GM21529 (cell line): ENCODE results near the gene NDUFA11.
"Not testable (repeated sequence)": the region's sequence is repeated elsewhere in the genome, so short reads cannot be mapped to it uniquely, and the experiment has no call there.

Experiments
- ATAC-seq: cut with Tn5 transposase; IDR thresholded peaks from one replicate; pipeline ENCODE4 v1.9.1; 2021; ENCODE audit not compliant: unreplicated experiment

Gene NDUFA11

DNA sequence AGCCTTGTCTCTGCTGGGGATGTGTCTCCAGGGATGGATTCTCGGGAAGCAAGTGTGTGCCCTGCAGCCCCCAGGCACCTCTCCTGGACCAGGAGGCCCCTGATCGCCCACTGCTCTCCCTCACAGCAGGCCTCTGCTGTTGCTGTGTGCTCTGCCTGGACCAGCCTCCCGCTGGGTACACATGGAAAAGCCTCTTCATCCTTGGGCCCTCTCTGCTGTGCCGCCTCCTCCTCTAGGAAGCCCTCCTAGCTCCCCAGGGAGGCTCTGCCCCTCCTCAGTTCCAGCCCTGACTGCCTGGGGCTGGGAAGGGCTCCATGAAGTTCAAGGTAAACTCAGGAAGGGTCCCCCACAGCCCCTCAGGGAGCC is 12.0 kb downstream of the NDUFA11 start:
- no peak for ATAC-seq

DNA sequence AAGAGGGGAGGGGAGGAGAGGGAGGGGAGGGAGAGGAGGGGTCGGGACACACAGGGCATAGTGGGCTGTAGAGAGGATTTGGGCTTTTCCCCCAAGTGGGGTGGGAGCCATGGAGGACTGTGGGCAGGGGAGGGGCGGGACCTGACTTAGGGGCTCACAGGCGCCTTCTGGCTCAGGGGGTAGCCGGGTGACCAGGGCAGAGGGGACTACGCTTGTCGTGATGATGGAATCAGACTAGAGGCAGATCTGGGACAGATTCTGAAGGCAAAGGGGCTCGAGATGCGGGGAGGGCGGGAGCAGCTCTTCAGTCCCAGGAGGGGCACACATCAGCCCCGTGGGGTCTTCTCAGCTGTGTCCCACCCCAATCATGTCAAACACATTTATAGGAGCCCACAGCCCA is 13.5 kb downstream of the NDUFA11 start:
- ATAC-seq = no peak

DNA sequence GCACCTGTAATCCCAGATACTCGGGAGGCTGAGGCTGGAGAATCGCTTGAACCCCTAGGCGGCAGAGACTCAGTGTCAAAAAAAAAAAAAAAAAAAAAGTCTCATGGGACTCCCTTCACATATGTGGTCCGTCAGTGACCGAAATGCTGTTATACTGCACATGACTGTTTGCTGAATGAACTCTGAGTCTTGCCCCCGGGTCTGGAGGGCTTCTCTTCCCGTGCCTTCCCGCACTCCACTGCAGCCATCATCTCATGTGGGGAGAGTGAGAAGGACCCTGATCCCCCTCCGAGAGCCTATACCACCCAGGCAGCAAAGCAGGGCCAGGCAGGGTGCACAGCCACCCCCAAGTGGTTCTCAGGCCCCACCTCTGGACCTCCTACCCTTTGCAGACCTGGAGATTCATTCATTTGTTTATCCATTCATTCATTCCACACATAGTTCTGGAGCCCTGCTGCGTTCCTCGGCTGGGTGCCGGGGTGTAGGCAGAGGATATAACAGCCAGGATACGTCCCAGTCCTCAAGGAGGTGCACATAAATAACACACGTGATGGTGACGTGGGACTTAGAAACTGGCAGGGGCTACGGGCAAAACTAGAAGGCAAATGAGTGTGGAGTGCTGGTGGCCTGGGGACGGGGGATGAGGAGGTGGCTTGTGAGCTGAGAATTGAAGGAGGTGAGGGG is 14.2 kb downstream of the NDUFA11 start:
- ATAC-seq = no peak

DNA sequence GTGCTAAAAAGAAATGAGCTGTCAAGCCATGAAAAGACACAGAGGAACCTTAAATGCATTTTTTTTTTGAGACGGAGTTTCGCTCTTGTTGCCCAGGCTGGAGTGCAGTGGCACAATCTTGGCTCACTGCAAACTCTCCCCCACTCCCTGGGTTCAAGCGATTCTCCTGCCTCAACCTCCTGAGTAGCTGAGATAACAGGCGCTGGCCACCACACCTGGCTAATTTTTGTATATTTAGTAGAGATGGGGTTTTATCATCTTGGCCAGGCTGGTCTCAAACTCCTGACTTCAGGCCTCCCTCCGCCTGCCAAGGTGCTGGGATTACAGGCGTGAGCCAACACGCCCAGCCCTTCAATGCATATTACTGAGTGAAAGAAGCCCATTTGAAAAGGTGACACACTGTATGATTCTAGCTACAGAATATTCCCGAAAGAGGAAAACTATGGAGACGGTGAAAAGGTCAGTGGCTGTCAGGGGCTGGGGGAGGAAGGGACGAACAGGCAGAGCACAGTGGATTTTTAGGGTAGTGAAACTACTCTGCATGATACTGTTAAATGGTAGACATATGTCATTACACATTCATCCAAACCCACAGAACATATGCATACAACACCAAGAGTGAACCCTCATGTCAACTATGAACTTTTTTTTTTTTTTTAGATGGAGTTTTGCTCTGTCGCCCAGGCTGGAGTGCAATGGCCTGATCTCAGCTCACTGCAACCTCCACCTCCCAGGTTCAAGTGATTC is 19.4 kb downstream of the NDUFA11 start:
- not testable (repeated sequence) for ATAC-seq

DNA sequence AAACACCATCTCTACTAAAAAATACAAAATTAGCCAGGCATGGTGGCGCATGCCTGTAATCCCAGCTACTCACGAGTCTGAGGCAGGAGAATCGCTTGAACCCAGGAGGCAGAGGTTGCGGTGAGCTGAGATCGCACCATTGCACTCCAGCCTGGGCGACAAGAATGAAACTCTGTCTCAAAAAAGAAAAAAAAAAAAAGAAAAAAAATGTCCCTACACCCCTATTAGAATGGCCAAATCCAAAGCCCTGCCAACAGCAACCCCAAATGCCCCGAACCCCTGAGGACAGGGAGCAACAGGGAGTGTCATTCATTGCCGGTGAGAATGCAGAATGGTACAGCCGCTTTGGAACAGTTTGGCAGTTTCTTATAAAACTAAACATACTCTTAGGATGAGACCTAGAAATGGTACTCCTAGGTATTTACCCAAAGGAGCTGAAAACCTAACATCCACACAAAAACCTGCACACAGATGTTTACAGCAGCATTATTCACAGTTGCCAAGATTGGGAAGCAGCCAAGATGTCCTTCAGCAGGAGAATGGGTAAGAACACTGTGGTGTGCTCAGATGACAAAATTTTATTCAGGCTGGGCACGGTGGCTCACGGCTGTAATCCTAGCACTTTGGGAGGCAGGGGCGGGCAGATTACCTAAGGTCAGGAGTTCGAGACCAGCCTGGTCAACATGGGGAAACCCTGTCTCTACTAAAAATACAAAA is 20.3 kb downstream of the NDUFA11 start:
- ATAC-seq = not testable (repeated sequence)

DNA sequence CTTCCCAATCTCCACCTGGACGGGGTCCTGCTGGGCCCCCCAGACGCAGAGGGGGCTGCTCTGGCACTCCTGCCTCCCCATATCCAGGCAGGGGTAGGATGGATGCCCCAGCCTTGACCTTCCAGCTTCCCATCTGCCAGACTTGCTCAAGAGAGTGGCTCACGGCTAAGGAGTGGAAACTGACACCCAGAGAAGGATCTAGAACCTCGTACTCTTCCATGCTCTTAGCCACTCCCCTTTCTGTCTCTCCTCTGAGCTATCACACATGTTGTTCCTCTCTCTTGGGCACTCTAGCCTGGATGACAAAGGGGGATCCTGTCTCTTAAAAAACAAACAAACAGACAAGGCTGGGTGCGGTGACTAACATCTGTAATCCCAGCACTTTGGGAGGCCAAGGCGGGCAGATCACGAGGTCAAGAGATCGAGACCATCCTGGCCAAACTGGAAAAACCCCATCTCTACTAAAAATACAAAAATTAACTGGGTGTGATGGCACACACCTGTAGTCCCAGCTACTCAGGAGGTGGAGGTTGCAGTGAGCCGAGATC is 21.1 kb downstream of the NDUFA11 start:
- no peak for ATAC-seq

DNA sequence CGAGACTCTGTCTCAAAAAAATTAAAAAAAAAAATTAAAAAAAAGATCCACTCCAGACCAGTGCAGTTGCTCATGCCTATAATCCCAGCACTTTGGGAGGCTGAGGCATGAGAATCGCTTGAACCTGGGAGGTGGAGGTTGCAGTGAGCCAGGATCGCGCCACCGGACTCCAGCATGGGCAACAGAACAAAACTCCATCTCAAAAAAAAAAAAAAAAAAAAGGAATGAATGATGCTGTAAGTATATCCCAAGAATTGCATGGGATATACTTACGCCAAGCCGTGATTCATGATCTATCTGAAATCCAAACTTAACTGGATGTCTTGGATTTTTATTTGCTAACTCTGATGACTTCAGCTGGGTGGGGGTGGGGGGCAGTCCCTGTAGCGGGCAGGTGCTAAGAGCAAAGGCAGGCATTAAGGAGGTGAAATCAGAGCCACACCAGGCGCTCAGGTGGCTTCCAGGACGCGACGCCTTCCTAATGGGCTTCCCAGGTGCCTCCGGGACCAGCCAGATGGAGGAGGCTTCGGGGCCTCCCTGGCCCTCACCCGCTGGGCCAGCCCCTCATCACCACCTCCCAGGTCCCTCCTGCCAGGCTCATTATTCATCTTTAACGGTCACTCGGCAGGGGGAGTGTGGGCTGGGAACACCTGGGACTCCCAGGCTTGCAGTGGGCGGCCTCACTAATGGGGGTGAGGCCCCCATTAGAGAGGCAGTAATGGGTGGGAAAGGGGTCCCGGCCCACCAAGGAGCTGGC is 21.9 kb downstream of the NDUFA11 start:
- ATAC-seq = no peak

DNA sequence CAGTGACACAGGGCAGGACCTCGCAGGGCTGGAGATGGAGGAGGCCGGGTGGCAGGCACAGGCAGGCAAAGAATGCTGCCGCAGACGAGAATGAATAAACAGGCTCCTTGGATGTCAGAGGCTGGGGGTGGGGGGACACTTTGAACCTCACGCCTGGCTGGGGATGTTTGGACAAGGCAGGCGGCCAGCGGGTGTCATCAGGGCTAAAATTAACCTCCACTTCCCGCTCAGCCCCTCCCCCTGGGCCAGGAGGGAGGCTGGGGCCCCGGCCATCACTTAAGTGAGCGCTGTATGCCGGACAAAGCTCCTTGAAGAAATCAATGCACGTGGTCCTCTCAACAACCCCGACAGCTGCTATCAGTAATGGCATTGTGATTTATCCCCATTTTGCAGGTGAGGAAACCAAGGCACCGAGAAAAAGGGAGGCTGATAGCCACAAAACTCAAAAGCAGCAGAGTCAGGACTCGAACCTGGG is 22.9 kb downstream of the NDUFA11 start:
- no peak for ATAC-seq

DNA sequence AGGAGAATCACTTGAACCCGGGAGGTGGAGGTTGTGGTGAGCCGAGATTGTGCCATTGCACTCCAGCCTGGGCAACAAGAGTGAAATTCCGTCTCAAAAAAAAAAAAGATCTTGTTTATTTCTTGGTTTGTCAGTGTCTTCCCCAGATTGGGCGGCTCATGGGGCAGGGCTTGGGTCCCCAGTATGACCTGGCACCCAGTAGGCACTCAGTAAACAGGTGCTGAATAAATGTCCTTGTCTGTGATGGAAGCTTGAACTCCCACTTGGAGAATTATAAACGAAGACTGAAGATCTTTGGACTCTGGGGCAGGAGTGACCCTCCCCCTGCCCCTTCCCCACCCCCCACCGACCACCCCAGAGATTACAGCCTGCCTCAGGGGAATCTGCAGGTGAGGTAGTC is 23.4 kb downstream of the NDUFA11 start:
- no peak for ATAC-seq

DNA sequence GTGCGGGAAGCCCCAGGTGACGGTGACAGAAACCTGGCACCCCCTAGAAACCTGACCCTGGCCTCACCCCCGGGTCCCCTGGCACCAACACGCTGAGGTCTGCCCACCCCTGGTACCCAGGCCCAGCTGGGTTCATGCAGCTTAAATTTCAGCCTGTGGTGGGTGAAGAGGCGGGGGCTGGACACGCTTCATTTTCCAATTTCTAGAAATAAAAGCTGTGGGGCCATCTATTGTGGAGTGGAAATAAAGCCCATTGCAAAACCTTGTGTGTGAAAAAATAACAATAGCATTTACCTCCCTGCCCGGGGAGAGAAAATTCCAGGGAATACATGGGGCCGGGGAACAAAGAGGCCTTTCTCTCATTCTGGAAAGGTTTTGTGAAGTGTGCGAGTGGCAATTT is 25.7 kb downstream of the NDUFA11 start:
- ATAC-seq = no peak

DNA sequence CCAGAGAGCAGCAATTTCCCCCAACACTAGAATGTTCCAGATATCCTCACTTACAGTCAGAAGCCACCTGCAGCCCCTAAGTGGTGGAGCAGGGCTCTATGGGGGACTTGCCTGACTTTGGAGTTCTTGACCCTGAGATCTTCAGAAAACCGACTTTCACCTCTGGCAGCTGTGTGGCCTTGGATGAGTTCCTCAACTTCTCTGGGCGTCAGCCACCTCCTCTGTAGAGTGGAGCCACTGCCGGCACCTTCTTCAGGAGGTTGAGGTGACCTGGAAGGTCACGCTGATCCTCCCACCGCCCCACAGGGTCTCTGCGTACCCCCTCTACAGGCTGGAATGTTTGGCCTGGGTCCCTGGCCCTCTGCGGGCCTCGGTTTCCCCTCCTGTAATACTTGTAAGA is 26.2 kb downstream of the NDUFA11 start:
- ATAC-seq = no peak

DNA sequence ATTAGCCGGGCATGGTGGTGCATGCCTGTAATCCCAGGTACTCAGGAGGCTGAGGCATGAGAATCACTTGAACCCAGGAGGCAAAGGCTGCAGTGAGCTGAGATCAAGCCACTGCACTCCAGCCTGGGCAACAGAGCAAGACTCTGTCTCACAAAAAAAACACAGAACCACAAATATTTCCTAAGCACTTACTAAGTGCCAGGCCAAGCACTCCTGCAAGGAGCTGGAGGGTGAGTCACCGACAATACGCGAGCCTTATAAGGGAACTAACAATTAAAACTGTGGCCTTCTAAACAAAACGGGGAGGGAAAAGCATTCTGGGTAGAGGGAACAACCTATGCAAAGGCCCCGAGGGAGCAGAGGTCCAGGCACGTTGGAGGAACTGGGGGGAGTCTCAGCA is 29.1 kb downstream of the NDUFA11 start:
- ATAC-seq = not testable (repeated sequence)

DNA sequence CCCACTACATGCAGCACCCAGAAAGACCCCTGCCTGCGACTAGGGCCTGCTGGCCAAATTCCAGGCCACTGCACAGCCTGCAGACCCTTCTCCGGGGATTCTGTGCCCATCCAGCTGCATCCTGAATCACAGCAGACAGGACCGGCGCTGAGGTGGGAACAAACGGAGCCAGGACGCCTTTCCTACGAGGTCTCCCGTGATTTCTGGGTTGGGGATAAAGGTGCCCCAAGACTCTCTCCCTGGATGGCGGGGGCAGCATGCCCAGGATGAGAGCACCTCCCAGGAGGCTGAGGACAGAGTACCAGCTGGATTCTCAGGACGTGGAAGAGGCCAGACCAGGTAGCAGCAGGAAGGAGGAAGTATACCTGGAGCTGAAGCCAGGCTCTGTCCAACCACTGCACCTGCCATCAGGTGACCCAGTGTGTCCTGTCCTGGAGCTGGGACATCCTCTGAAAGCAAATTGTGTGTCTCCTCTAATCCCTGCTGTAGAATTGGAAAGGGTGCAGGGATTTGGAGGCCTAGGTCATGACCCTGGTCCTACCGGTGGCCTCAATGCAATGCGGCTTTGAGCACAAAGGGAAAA is 29.9 kb downstream of the NDUFA11 start:
- ATAC-seq = no peak

DNA sequence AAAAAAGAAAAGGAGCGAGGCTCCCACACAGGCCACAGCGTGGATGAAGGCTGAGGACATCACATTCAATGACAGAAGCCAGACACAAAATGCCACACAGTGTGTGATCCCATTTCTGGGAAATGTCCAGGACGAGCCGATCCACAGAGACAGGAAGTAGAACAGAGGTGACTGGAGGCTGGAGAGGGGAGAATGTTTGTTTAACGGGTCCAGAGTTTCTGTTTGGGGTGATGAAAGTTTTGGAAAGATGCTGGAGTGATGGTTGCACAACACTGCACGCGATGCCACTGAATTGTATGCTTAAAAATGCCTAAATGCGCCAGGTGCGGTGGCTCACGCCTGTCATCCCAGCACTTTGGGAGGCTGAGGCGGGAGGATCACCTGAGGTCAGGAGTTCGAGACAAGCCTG is 32.6 kb downstream of the NDUFA11 start:
- ATAC-seq = no peak

DNA sequence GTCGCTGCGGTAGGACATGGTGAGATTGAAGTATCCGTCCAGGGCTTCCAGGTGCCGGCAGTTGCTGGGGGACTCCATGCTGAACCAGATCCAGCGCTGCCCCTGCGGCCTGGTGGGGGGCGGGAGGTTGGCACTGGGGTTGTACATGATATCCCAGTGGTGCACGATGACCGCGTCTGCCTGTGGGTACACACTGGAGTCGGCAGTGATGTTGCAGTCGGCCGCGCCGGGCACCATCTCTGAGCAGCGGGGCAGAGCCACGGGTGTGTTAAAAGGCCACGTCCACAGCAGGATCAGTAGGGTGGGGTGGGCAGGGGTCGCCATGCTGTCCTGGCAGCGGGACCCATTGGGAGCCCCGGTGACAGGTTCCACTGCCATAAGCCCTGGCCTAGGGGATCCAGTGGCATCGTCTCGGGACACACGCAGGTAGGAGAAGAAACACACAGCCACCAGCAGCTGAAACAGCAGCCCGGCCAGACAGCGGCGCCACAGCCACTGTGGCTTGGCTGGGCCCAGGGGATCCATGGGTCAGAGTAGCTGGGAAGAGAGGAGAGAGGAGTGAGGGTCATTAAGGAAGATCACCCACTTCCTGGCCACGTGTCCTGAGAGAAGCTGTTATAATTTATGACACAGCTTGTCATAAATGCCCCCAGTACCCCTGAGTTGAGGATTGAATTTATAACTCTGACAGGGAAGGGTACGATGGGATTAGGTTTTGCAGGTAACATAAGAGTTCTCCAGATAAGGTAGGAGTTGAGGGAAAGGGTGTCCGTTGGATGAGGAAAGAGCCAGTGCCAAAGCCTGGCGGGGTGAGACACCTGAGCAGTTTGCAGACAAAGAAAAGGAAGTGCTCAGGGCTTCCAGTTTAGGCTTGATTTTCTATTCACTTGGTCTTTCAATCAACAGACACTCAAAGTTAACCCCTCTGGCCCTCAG is 36.1 kb downstream of the NDUFA11 start:
- no peak for ATAC-seq

DNA sequence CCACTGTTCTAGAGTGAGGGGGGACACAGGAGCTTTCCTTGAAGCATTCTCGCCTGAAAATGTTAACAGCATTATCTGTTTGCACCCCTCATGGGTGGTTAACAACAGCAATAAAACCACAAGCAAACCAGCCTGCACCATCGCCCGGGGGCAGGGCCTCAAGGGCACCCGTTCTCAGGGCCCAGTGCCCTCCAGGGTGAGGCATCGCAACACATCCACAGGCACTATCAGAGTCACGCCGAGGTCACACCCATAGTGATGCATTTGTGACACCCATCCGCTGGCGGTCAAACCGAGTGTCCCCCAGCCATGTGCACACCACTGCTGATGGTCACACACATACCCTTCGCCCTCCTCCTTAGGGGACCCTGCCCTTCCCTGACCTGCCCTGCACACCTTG is 37.8 kb downstream of the NDUFA11 start:
- ATAC-seq = no peak

DNA sequence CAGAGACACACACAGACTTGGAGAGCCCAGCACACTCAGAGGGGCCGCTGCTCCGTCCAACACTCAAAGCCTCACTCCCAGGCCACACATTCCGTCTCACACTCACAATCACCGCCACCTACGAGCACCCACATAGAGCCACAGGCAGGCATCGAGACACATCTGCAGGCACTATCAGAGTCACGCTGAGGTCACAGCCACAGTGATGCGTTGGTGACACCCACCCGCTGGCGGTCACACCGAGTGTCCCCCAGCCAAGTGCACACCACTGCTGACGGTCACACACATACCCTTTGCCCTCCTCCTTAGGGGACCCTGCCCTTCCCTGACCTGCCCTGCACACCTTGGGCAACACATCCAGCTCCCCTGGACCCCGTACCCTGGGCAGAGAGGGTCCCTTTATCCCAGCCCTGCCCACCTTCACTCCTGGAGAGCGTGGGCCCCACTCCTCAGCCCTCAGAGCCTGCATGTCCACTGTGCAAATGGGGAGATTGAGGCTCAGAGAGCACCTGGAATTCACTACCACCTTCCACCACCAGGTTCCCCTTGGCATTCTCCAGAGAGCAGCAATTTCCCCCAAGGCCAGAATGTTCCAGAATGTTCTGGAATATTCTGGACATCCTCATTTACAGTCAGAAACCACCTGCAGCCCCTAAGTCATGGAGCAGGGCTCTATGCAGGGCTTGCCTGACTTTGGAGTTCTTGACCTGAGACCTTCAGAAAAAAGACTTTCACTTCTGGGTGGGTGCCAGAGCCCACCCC is 38.7 kb downstream of the NDUFA11 start:
- ATAC-seq = no peak

DNA sequence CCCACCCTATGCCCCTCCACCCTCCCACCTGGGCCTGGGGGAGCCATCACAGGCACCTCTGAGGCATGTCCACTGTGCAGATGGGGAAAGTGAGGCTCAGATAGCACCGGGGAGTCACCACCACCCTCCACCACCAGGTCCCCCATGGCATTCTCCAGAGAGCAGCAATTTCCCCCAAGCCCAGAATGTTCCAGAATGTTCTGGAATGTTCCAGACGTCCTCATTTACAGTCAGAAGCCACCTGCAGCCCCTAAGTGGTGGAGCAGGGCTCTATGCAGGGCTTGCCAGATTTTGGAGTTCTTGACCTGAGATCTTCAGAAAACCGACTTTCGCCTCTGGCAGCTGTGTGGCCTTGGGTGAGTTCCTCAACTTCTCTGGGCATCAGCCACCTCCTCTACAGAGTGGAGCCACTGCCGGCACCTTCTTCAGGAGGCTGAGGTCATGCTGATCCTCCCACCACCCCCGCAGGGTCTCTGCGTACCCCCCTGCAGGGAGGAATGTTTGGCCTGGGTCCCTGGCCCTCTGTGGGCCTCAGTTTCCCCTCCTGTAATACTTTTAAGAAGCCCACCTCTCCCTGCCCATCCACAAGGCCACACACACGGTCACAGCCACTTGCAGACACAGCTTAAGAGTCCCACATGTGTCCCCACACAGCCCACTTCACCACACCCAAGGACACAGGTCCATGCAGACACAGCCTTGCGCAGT is 39.4 kb downstream of the NDUFA11 start:
- ATAC-seq = no peak
